GM12878 (cell line): ENCODE measurements around the gene DCTN5. TPM values are rescaled to one million over a fixed set of nuclear protein-coding genes. Genes with fewer than 3 reads are reported as not detected.

ENCODE experiments used
- BCL3 ChIP-seq: IDR thresholded peaks from 2 replicates; pipeline ENCODE4 v1.6.1; 2011; ENCODE audit warnings: borderline replicate concordance, low read depth, mild to moderate bottlenecking, moderate library complexity, low read length; ENCODE audit not compliant: insufficient read depth, poor library complexity, severe bottlenecking
- BCLAF1 ChIP-seq: fragments of 450-650 bp; IDR thresholded peaks from 2 replicates; pipeline ENCODE4 v1.6.1; 2017; ENCODE audit warnings: antibody characterized with exemption, mild to moderate bottlenecking, moderate library complexity
- BHLHE40 ChIP-seq, 2 experiments: fragments of 450-650 bp in 1 of 2; IDR thresholded peaks; 2 replicates each; pipeline ENCODE4 v1.6.1; 2011 to 2017; ENCODE audit warnings: low read depth in 2 of 2, borderline replicate concordance in 1 of 2, improper control_type of control experiment in 1 of 2, low read length in 1 of 2, mild to moderate bottlenecking in 1 of 2
- BMI1 ChIP-seq: fragments of 450-650 bp; IDR thresholded peaks from 2 replicates; pipeline ENCODE4 v1.6.1; 2016; ENCODE audit warnings: mild to moderate bottlenecking, moderate library complexity, borderline replicate concordance
- CBX3 ChIP-seq: fragments of 200-600 bp; sonication (generic); IDR thresholded peaks from 2 replicates; pipeline ENCODE4 v1.6.1; 2016; ENCODE audit warnings: low read depth, borderline replicate concordance
- CREM ChIP-seq: IDR thresholded peaks from 2 replicates; pipeline ENCODE4 v1.6.1; 2014; ENCODE audit warnings: antibody characterized with exemption, low read depth
- ELK1 ChIP-seq: IDR thresholded peaks from 2 replicates; pipeline ENCODE4 v1.6.1; 2012; ENCODE audit warnings: low read depth, low read length, improper control_type of control experiment
- GATAD2B ChIP-seq: fragments of 450-650 bp; conservative IDR thresholded peaks from 2 replicates; pipeline ENCODE4 v1.6.1; 2017; ENCODE audit warnings: low read depth, mild to moderate bottlenecking, moderate library complexity
- IKZF2 ChIP-seq, 2 experiments: fragments of 450-650 bp; IDR thresholded peaks; 2 replicates each; pipeline ENCODE4 v1.6.1; 2017; ENCODE audit warnings: mild to moderate bottlenecking in 2 of 2, moderate library complexity in 2 of 2
- JUND ChIP-seq: IDR thresholded peaks from 2 replicates; pipeline ENCODE4 v1.6.1; 2012; ENCODE audit warnings: low read depth, mild to moderate bottlenecking, low read length, improper control_type of control experiment, moderate library complexity
- PAX5 ChIP-seq: IDR thresholded peaks from 2 replicates; pipeline ENCODE4 v1.6.1; 2011; ENCODE audit warnings: low read depth, low read length, borderline replicate concordance
- POLR2AphosphoS2 ChIP-seq: IDR thresholded peaks from 2 replicates; pipeline ENCODE4 v1.6.1; 2011; ENCODE audit warnings: low read depth, mild to moderate bottlenecking, low read length, improper control_type of control experiment, moderate library complexity
- POLR2AphosphoS5 ChIP-seq: IDR thresholded peaks from 2 replicates; pipeline ENCODE4 v1.6.1; 2011; ENCODE audit warnings: mild to moderate bottlenecking, low read length, inconsistent platforms
- SIX5 ChIP-seq: IDR thresholded peaks from 2 replicates; pipeline ENCODE4 v1.6.1; 2011; ENCODE audit warnings: mild to moderate bottlenecking, low read depth, low read length, moderate library complexity; ENCODE audit not compliant: severe bottlenecking
- SMC3 ChIP-seq: IDR thresholded peaks from 2 replicates; pipeline ENCODE4 v1.6.1; 2011; ENCODE audit warnings: low read length, improper control_type of control experiment, borderline replicate concordance
- SP1 ChIP-seq: IDR thresholded peaks from one replicate; pipeline ENCODE4 v1.6.1; 2011; ENCODE audit warnings: low read depth, low read length
- SREBF1 ChIP-seq: IDR thresholded peaks from 2 replicates; pipeline ENCODE4 v1.6.1; 2012; ENCODE audit warnings: mild to moderate bottlenecking, low read length
- TCF12 ChIP-seq: IDR thresholded peaks from 2 replicates; pipeline ENCODE4 v1.6.1; 2011; ENCODE audit warnings: low read depth, mild to moderate bottlenecking, low read length
- ZBED1 ChIP-seq: IDR thresholded peaks from 2 replicates; pipeline ENCODE4 v1.6.1; 2016; ENCODE audit warnings: borderline replicate concordance
- ZNF687 ChIP-seq: fragments of 450-650 bp; IDR thresholded peaks from 2 replicates; pipeline ENCODE4 v1.6.1; 2017; ENCODE audit warnings: mild to moderate bottlenecking, moderate library complexity
- polyA plus RNA-seq, 11 experiments: library from polyadenylated mRNA; depleted of rRNA in 4 of 11; unstranded in 6 of 11; stranded (reverse) in 5 of 11; fragments of >200 nt; fragmentation: Nextera tagmentation in 4 of 11; fragmentation: Illumina TruSeq in 1 of 11; extraction: Ambion mirVana in 4 of 11; extraction: Trizol in 1 of 11; gene quantifications; 1 replicate in 1 of 11; 2 replicates in 10 of 11; pipeline versions ENCODE4 v1.2.1 to v1.2.3, GENCODE V29; 2011 to 2016; ENCODE audit warnings: inconsistent platforms in 2 of 11, missing spikeins in 2 of 11, low read depth in 1 of 11
- total RNA-seq, 4 experiments: library from RNA; depleted of rRNA in 3 of 4; stranded (reverse); fragments of >200 nt in 3 of 4; fragmentation: Illumina TruSeq in 1 of 4; extraction: Trizol in 1 of 4; gene quantifications; 2 replicates each; pipeline versions ENCODE4 v1.2.1 to v1.2.3, GENCODE V29; 2013 to 2021

DCTN5 gene
- total and polyA plus RNA-seq, 10 of the 15 experiments (the other 5 are each of a cell fraction or from before 2014, with no cell fraction given): 49.1 to 153 (median 81.4) TPM

GRCh38 chr16:23678430-23679273 is 37.4 kb downstream of the DCTN5 start, which contains the start of gene PLK1 (continued):
- TF ChIP-seq CBX3 (no peak), ZNF687 (0 out of 2 replicates have a peak, but pooled peaks have one; percentile 17), IKZF2 (IDR thresholded peaks at IDR 0.05) (peak; percentile 37; a peak in 1 of 4 replicates), POLR2AphosphoS5 (peak; percentile 56; the same call in 1 of the 2 replicates), POLR2AphosphoS2 (no peak), PAX5 (no peak), ZBED1 (no peak), BHLHE40 (IDR thresholded peaks at IDR 0.05; ENCODE audit: borderline replicate concordance in 1 of 2, low read depth in 2 of 2, low read length in 1 of 2) (0 out of 4 replicates have a peak, but pooled peaks of 1 of the 2 experiments have one; percentile 32), GATAD2B (peak; percentile 92), SREBF1 (no peak), ELK1 (no peak), BCLAF1 (no peak), BCL3 (no peak), CREM (peak; percentile 73; the same call in 1 of the 2 replicates), SMC3 (no peak), SP1 (peak; percentile 77), JUND (no peak), TCF12 (0 out of 2 replicates have a peak, but pooled peaks have one; percentile 31), SIX5 (no peak), BMI1 (no peak)
